ENCODE results near the gene NRIP1.

Gene NRIP1

GRCh38 chr21:14968821-14969220, 96.0 kb downstream of the NRIP1 start:
- no peak for TF ChIP-seq CTCF (IDR thresholded peaks at IDR 0.05; ENCODE audit: control extremely low read depth, extremely low read depth, low read depth, missing control alignments)
- ChIA-PET CTCF (no interaction called here), POLR2A (no interaction called here)
- DNase-seq (ENCODE audit: extremely low spot score): no peak

GRCh38 chr21:14968029-14968428, 96.8 kb downstream of the NRIP1 start:
- DNase-seq (ENCODE audit: extremely low spot score): no peak
- no peak for TF ChIP-seq CTCF (IDR thresholded peaks at IDR 0.05; ENCODE audit: control extremely low read depth, extremely low read depth, low read depth, missing control alignments)
- POLR2A ChIA-PET: no interaction called here
- CTCF ChIA-PET: no interaction called here

GRCh38 chr21:14964621-14965020, 100.2 kb downstream of the NRIP1 start:
- no peak for DNase-seq (ENCODE audit: extremely low spot score)
- POLR2A ChIA-PET: no interaction called here
- CTCF ChIA-PET: interaction anchor here (1.0 kb wide), 1 partner anchor 12 kb away, joined by 3 read pairs; no protein-coding TSS in a partner anchor
- TF ChIP-seq CTCF (IDR thresholded peaks at IDR 0.05; ENCODE audit: control extremely low read depth, extremely low read depth, low read depth, missing control alignments): no peak

GRCh38 chr21:14962217-14962616, 102.6 kb downstream of the NRIP1 start:
- CTCF ChIA-PET: interaction anchor here (1.3 kb wide), 1 partner anchor 11 kb away, joined by 4 read pairs; no protein-coding TSS in a partner anchor
- POLR2A ChIA-PET: no interaction called here
- no peak for TF ChIP-seq CTCF (IDR thresholded peaks at IDR 0.05; ENCODE audit: control extremely low read depth, extremely low read depth, low read depth, missing control alignments)
- DNase-seq (ENCODE audit: extremely low spot score): no peak

GRCh38 chr21:14961502-14961901, 103.3 kb downstream of the NRIP1 start:
- DNase-seq (ENCODE audit: extremely low spot score): no peak
- POLR2A ChIA-PET: no interaction called here
- TF ChIP-seq CTCF (IDR thresholded peaks at IDR 0.05; ENCODE audit: control extremely low read depth, extremely low read depth, low read depth, missing control alignments): no peak
- CTCF ChIA-PET: no interaction called here

- CTCF ChIA-PET: interaction anchor here (2.1 kb wide), 1 partner anchor 95 kb away, joined by 7 read pairs; no protein-coding TSS in a partner anchor
- no peak for TF ChIP-seq CTCF (IDR thresholded peaks at IDR 0.05; ENCODE audit: control extremely low read depth, extremely low read depth, low read depth, missing control alignments)
- POLR2A ChIA-PET: no interaction called here
- no peak for DNase-seq (ENCODE audit: extremely low spot score)
Measured at GRCh38 chr21:14959343-14959742, 105.5 kb downstream of the NRIP1 start.

GRCh38 chr21:14957836-14958235, 107.0 kb downstream of the NRIP1 start:
- POLR2A ChIA-PET: no interaction called here
- no peak for TF ChIP-seq CTCF (IDR thresholded peaks at IDR 0.05; ENCODE audit: control extremely low read depth, extremely low read depth, low read depth, missing control alignments)
- CTCF ChIA-PET: interaction anchor here (0.9 to 2.1 kb wide), 2 partner anchors 25 to 94 kb away, joined by 3 to 7 read pairs; no protein-coding TSS in a partner anchor
- no peak for DNase-seq (ENCODE audit: extremely low spot score)
